Measurements from ENCODE around the gene RAD51B.
"Not testable (repeated sequence)": the region's sequence is repeated elsewhere in the genome, so short reads cannot be mapped to it uniquely, and the experiment has no call there.

DNA sequence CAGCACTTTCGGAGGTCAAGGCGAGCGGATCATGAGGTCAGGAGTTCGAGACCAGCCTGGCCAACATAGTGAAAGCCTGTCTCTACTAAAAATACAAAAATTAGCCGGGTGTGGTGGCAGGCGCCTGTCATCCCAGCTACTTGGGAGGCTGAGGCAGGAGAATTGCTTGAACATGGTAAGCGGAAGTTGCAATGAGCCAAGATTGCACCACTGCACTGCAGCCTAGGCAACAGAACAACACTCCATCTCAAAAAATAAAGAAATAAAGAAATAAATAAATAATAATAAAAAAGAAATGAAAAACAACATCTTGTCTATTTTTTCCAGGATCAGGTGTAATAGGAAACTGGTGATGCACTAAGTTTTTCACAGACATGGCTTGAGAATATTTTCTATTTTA lies 168.6 kb downstream of the RAD51B start:
- TF ChIP-seq EZH2 (optimal IDR thresholded peaks at IDR 0.05; ENCODE audit: low read depth, low read length); CTCF (IDR thresholded peaks at IDR 0.05; ENCODE audit: low read length); EZH2phosphoT487 (IDR thresholded peaks at IDR 0.05; ENCODE audit: low read length): not testable (repeated sequence)
